HS-27A (cell line): ENCODE data around the gene CELF2.

Source experiments
- DNase-seq: peaks from one replicate; pipeline ENCODE4 v3.0.0-alpha.2; 2012; ENCODE audit warnings: low read depth, missing footprints

Gene CELF2

DNA sequence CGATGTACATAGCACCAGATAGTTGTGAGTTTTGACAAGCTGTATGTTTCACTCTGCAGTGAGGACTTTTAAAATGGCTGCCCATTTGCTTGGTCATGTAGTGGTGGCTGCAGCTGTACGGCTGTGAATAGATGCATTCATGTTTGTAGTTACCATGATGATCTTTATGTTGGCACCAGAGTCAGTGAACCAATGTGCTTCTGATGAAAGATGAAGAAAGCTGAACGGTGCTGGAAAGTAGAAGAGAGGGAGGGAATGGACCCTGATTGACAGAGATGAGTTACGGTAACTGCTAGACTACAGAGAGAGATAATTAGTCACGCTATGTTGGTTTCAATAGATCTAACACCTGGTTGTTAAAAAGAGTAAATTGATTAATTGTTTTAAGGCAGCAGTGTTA is 256.8 kb downstream of the CELF2 start:
- no peak for DNase-seq

DNA sequence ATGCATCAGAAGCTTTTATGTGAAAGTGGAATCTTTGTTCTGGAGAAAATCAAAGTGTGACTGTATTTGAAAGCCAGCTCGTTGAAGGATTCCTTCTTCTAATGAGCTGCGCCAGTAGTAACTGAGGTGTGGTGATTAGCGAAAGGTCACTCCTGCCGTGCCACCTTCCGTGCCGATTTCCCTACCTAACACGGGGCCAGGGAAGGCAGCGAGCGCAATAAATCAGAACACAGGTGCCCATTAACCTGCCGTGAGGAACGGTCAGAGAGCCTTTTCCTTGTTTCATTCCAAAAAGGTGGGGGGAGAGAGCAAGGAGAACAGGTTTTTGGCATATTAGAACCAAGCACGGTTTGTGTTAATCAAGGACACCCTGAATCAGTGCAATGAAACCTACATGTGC is 258.0 kb downstream of the CELF2 start:
- no peak for DNase-seq

DNA sequence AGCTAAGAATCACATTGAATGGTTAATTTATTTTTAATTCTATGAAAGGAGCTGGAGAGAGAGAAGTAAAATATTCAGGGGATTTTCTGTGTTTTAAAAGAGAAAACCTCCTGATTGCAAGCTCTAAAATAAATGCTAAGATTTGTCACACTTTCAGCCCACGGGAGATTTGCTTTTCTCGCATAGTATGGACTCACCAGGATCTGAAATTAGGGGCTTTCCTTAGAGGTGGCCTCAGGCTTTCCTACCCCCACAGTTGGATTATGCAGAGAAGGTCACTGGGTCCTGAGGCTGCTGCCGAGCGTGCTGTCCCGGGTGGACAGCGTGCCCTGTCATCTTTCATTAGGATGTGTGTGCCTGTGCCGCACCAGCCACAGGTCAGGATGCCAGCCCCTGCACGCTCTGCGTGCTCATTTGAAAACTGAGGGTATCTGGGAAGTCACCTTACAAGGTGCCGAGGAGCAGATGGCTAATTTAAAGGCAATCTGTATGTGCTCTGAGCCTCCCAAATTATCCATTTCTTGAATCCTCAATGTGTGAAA is 258.8 kb downstream of the CELF2 start:
- DNase-seq = no peak

GRCh38 chr10:11279314-11279713 is 261.6 kb downstream of the CELF2 start:
- DNase-seq = no peak

DNA sequence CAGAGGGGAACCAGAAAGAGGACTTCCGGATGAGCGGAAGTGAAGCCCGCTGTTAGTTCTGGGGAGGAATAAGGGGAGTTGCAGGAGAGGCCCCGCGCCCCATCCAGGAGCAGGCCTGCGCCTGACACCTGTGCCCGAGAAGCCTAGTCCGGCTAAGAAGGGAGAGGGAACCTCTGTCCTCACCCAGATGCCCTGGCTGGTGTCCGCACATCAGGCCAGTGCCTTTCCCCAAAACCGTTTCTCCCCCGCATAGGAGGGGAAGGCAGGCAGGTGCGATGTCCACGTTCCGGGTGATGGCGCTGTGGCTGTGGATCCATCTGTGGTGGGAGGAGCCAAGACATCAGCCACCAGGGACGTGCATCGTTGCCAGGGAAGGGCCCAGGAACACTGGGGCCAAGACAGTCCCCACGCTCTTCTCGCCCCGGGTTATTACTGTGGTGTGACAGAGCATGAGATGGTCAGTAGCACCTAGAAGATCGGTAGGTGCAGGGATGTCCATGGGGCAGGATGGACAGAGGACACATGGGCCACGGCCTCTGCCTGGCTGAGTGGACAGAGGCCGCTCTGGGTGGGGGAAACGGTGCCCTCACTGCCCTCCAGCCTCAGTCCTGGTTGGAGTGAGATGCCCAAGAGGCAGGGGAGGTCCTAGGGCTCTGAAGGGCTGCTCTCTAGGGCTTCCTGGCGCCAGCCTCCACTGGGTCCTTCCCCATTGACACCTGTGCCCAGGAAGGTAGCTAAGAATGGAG is 262.7 kb downstream of the CELF2 start:
- DNase-seq = no peak

- DNase-seq = no peak
These were observed 264.5 kb downstream of the CELF2 start for GRCh38 chr10:11282156-11282555.

DNA sequence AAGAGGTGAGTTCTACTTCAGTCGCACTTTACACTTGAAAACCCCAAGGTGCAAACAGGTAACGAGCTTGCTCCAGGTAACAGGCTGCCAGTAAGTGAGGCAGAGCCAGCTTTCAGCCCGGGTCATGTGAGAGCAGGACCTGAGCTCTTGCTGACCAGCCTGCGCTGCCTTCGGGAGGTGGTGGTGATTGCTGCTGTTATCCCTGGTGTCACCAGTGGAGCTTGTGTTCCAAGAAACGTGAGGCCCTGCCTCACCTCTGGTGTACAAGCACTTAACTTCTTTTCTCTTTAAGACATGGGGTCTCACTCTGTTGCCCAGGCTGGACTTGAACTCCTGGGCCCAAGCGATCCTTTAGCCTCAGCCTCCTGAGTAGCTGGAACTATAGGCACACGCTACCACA is 265.0 kb downstream of the CELF2 start:
- no peak for DNase-seq

DNA sequence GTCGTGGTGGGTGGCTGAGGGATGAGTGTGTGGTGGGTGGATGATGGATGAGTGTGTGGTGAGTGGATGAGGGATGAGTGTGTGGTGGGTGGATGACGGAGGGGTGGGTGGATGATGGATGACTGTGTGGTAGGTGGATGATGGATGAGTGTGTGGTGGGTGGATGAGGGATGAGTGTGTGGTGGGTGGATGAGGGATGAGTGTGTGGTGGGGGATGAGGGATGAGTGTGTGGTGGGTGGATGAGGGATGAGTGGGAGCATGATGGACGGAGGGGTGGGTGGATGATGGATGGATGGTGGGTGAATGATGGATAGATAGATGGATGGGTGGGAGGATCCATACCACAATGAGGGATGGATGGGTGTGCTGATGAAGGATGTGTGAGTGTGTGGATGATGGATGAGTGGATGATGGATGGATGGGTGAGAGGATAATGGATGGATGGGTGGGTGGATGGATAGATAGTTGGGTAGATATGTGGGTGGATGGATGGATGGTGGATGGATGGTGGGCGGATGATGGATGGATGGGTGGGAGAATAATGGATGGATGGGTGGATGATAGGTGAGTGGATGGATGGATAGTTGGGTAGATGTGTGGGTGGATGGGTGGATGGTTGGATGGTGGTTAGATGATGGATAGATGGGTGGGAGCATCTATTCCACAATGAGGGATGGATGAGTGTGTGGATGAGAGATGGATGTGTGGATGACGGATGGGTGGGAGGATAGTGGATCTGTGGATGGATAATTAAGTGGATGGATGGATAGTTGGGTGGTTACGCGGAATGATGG is 266.8 kb downstream of the CELF2 start:
- no peak for DNase-seq

DNA sequence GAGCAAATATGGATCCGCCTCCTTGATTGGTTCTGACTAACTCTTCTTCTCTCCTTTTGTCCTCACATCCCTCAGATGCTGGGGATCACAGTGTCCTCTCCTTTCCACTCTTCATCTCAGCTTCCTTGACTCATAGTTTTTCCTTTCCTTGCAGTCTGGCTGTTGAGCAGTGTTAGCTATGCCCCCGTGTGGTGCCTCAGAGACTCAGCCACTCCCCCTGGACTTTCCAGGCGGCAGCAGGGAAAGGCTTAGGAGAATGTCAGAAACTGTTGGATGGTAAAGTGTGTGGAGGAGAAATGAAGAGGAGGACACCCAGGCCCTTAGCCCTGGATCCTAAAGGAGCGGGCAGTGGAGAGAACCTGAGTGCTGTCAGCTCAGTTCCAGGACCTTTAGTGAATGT is 267.5 kb downstream of the CELF2 start:
- DNase-seq = no peak

DNA sequence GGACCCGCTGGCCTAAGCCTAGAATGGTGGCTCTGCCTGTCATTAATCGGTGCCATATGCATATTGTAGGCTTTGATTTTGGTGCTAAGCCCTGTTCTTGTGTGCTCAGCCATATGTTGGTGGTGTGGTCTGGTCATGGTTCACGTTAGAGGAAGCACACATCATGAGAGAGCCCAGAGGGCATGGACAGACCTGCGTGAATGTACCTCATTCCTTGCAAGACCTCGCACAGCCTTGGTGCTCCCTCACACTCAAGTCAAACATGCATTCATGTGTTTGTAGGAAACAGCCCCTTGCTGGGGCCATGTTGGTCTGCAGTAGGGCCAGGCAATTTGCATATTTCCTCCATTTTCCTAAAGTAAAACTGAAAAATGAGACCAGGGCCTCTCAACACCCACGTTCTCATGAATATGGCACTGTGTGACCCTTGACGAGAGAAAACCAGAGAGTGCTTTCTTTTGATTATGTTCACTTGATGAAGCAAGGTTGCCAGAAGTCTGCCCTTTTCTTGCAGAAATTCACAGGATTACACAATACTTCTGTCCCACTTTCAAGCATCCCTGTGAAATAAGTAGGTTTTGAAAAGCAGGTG is 268.7 kb downstream of the CELF2 start:
- no peak for DNase-seq

GRCh38 chr10:11288302-11288701 is 270.6 kb downstream of the CELF2 start:
- DNase-seq = no peak

DNA sequence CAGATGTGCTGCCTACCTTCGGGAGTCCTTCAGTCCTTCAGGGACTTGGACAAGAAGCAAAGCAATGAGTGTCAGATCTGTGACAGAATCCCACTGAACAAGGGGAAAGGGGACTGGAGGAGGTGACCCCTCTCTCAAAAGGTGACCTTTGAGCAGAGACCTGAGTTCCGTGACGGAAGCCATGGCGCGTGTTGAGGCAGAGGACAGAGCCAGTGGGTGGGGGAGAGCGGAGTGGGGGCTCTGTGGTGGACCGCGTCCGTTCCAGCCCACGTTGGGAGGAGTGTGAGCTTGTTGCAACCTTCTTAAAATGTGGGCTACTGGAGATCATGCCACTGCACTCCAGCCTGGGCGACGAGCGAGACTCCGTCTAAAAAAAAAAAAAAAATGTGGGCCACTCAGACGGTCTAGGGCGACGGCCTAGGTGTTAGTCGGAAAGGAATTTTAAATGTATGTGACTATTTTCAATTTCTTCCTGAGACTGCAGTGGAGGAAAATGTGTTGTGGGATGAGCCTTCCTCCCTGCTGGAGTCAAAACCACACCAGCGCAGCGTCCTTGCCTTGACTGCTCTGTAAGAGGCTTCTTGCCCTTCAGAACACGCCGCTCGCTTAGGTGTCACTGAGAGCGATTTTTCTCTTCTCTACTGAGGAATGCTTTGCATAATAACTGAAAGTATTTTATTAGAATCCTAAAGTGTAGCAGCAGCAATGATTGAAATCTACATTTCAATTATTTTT is 272.7 kb downstream of the CELF2 start:
- DNase-seq = no peak

- no peak for DNase-seq
These were observed 275.1 kb downstream of the CELF2 start for GRCh38 chr10:11292576-11293302.

DNA sequence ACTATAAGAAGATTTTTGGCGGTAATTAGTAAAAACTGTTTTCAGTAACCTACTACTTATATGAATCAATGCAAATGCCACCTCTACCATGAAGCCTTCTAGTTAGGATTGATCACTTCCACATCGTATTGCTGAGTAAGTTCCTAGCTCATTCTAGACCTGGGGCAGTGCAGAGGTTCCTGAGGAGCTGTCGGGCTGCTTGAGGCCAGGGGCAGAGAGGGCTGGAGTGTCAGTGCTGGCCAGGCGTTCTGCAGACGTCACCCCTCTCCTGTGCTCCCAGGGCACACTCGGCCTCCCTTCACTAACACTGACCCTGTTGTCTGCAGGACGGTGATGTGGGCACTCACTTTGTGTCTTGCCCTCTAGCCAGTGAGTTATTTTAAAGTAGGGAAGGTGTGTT is 275.7 kb downstream of the CELF2 start:
- no peak for DNase-seq

DNA sequence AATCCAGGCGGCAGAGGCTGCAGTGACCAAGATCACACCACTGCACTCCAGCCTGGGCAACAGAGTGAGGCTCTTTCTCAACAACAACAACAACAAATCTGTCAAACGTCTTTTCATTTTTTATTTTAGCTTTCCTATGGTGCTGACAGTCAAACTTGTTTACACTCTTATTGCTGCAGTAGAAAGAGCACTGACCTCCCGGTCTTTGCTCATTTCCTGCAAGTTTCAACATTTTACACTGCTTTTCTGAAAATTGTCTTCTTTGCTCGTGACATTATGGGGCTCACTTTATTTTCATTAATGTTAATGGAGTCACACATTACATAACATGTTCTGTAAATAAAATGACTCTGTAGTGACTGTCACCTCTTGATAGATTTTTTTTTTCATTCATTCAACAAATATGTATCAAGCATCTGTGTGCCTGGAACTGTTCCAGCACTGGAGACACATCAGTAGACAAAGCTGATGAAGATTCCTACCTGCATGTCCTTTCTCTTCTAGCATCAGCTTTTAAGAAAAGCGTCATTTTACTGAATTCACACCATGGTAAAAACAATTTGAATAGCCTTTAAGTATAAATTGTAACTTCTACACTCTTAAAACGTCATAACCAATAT is 277.3 kb downstream of the CELF2 start:
- no peak for DNase-seq

- no peak for DNase-seq
These were observed 277.8 kb downstream of the CELF2 start for GRCh38 chr10:11295492-11295891.

DNA sequence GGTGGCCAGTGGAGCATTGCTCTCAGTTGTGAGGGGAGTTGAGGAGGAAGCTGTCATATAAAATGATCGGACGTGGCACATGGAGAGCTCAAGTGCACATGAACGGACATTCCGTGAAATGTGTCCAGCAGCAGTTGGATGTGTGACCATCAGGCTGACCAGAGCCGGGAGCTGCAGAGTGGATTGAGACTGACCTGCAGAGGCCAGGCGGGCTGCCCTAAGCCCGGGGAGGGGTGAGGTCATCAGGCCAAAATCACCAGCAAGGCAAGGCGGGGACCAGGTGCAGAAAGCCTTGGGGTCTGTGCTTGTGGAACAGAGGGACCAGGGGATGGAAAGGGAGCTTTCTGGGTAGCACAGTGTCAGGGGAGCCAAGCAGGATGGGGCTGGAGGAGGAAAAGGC is 279.5 kb downstream of the CELF2 start:
- DNase-seq = no peak

DNA sequence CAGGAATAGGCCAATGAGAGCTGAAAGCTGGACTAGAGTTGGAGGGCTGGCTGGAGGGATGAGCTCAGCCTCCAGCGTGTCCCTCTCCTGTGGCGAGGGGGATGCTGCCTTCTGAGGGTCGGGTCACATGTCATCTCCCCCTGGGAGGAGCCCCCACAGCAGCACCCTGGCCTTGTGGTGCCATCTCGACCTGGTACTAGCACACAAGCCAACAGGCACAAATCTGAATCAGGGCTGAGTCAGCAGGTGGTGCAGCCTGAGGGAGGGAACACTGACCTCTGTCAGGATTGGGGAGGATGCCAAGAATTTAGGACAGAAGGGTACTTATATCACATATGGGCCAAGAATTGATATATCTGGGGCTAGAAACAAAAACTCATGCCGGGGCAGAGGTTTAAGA is 280.4 kb downstream of the CELF2 start:
- DNase-seq = no peak

GRCh38 chr10:11299125-11299524 is 281.5 kb downstream of the CELF2 start:
- no peak for DNase-seq

GRCh38 chr10:11300026-11300425 is 282.4 kb downstream of the CELF2 start:
- DNase-seq = no peak

DNA sequence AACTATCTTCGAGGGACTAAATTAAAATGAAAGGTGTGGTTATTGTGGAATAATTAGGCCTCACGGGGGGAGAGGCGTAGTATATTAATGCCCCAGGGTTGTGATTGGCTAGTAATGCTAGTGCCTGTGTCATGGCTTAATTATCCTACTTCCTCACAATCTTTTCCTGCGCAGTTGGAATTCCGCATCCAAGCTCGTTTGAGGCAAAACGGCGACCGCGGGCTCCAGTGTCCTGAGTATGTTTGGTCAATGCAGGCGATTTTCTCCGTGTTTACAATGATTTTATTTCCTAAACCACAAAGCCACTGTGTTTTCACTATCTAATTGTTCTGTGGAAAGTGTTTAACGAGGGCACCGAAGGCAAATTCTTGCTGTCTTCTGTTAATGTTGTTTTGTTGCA is 282.9 kb downstream of the CELF2 start:
- DNase-seq = no peak
